ENCODE data around the gene TNFRSF4.

TNFRSF4 gene

GRCh38 chr1:1231400-1232207 lies 17.7 kb upstream of the TNFRSF4 start, which contains the start of gene SDF4:
Gene SDF4 (minus strand): TSS chr1:1232001. CDS start chr1:1228772, 3,229 bp downstream.
- Mint-ChIP-seq H3K27ac (peak within 1 kb of the TSS; percentile 84), H3K36me3 (ENCODE audit: low read depth) (peaks cover 28% of the 10 kb centered on the region), H3K27me3 (no peaks in the 10 kb centered on the region), H3K4me1 (peaks cover 35% of the 10 kb centered on the region), H3K4me3 (peak within 1 kb of the TSS; percentile 89), H3K9me3 (no peaks in the 10 kb centered on the region)
- ATAC-seq (peak; percentile 92), DNase-seq (peak; percentile 98)

- H3K4me1 Mint-ChIP-seq, result peaks cover 37% of the 10 kb centered on the region
- DNase-seq (peak; percentile 31), ATAC-seq (no peak)
- H3K27me3 Mint-ChIP-seq, result no peaks in the 10 kb centered on the region
- peak overlapping the region; percentile 84 for H3K27ac Mint-ChIP-seq
- H3K9me3 Mint-ChIP-seq, result no peaks in the 10 kb centered on the region
- peaks cover 28% of the 10 kb centered on the region for H3K36me3 Mint-ChIP-seq (ENCODE audit: low read depth)
- H3K4me3 Mint-ChIP-seq, result peak overlapping the region; percentile 89
Measured at GRCh38 chr1:1230656-1231399, 16.9 kb upstream of the TNFRSF4 start.

- Mint-ChIP-seq H3K27ac (peak overlapping the region; percentile 78), H3K4me1 (peaks cover 38% of the 10 kb centered on the region), H3K27me3 (no peaks in the 10 kb centered on the region), H3K36me3 (ENCODE audit: low read depth) (peaks cover 31% of the 10 kb centered on the region), H3K4me3 (peak overlapping the region; percentile 89), H3K9me3 (no peaks in the 10 kb centered on the region)
- ATAC-seq, result no peak
- DNase-seq, result no peak
Measured at GRCh38 chr1:1229770-1230169, 15.8 kb upstream of the TNFRSF4 start.

- peaks cover 26% of the 10 kb centered on the region for H3K36me3 Mint-ChIP-seq (ENCODE audit: low read depth)
- H3K27ac Mint-ChIP-seq, result no peak overlapping the region
- no peak for ATAC-seq
- no peaks in the 10 kb centered on the region for H3K9me3 Mint-ChIP-seq
- DNase-seq, result no peak
- no peaks in the 10 kb centered on the region for H3K27me3 Mint-ChIP-seq
- H3K4me3 Mint-ChIP-seq, result no peak overlapping the region
- H3K4me1 Mint-ChIP-seq, result peaks cover 28% of the 10 kb centered on the region
Measured at GRCh38 chr1:1228596-1229321, 14.8 kb upstream of the TNFRSF4 start.

GRCh38 chr1:1228187-1228586 lies 14.2 kb upstream of the TNFRSF4 start:
- Mint-ChIP-seq H3K4me3 (no peak overlapping the region), H3K27ac (no peak overlapping the region)

GRCh38 chr1:1227386-1227785 lies 13.4 kb upstream of the TNFRSF4 start:
- H3K36me3 Mint-ChIP-seq (ENCODE audit: low read depth), result peaks cover 31% of the 10 kb centered on the region

More at GRCh38 chr1:1228187-1228586, 14.2 kb upstream of the TNFRSF4 start:
- Mint-ChIP-seq H3K27me3 (no peaks in the 10 kb centered on the region), H3K9me3 (no peaks in the 10 kb centered on the region), H3K4me1 (peaks cover 24% of the 10 kb centered on the region), H3K36me3 (ENCODE audit: low read depth) (peaks cover 25% of the 10 kb centered on the region)
- ATAC-seq (no peak), DNase-seq (no peak)

GRCh38 chr1:1226566-1227362 lies 12.8 kb upstream of the TNFRSF4 start:
- DNase-seq, result no peak
- no peak overlapping the region for H3K27ac Mint-ChIP-seq
- H3K27me3 Mint-ChIP-seq, result no peaks in the 10 kb centered on the region
- H3K36me3 Mint-ChIP-seq (ENCODE audit: low read depth), result peaks cover 32% of the 10 kb centered on the region
- no peaks in the 10 kb centered on the region for H3K9me3 Mint-ChIP-seq
- H3K4me1 Mint-ChIP-seq, result peaks cover 24% of the 10 kb centered on the region
- no peak for ATAC-seq
- no peak overlapping the region for H3K4me3 Mint-ChIP-seq

More at GRCh38 chr1:1227386-1227785, 13.4 kb upstream of the TNFRSF4 start:
- Mint-ChIP-seq H3K9me3 (no peaks in the 10 kb centered on the region), H3K27me3 (no peaks in the 10 kb centered on the region), H3K27ac (no peak overlapping the region), H3K4me1 (peaks cover 24% of the 10 kb centered on the region), H3K4me3 (no peak overlapping the region)
- no peak for DNase-seq
- ATAC-seq, result no peak

- Mint-ChIP-seq H3K27me3 (no peaks in the 10 kb centered on the region), H3K4me3 (no peak overlapping the region), H3K27ac (no peak overlapping the region), H3K9me3 (no peaks in the 10 kb centered on the region), H3K36me3 (ENCODE audit: low read depth) (peaks cover 31% of the 10 kb centered on the region), H3K4me1 (peaks cover 23% of the 10 kb centered on the region)
- ATAC-seq (no peak), DNase-seq (no peak)
Measured at GRCh38 chr1:1225913-1226312, 12.0 kb upstream of the TNFRSF4 start.

- H3K36me3 Mint-ChIP-seq (ENCODE audit: low read depth), result peaks cover 27% of the 10 kb centered on the region
- no peaks in the 10 kb centered on the region for H3K9me3 Mint-ChIP-seq
- H3K4me1 Mint-ChIP-seq, result peaks cover 17% of the 10 kb centered on the region
- H3K27me3 Mint-ChIP-seq, result no peaks in the 10 kb centered on the region
- DNase-seq (no peak), ATAC-seq (no peak)
- H3K27ac Mint-ChIP-seq, result no peak overlapping the region
- H3K4me3 Mint-ChIP-seq, result no peak overlapping the region
Measured at GRCh38 chr1:1225238-1225845, 11.4 kb upstream of the TNFRSF4 start.

- H3K4me3 Mint-ChIP-seq, result no peak overlapping the region
- peaks cover 9% of the 10 kb centered on the region for H3K4me1 Mint-ChIP-seq
- H3K27ac Mint-ChIP-seq, result no peak overlapping the region
- H3K36me3 Mint-ChIP-seq (ENCODE audit: low read depth), result peaks cover 21% of the 10 kb centered on the region
- no peak for DNase-seq
- no peak for ATAC-seq
- no peaks in the 10 kb centered on the region for H3K27me3 Mint-ChIP-seq
- H3K9me3 Mint-ChIP-seq, result no peaks in the 10 kb centered on the region
Measured at GRCh38 chr1:1223891-1224290, 9.9 kb upstream of the TNFRSF4 start.

GRCh38 chr1:1223321-1223720 lies 9.4 kb upstream of the TNFRSF4 start:
- peaks cover 9% of the 10 kb centered on the region for H3K4me1 Mint-ChIP-seq
- ATAC-seq, result no peak
- H3K36me3 Mint-ChIP-seq (ENCODE audit: low read depth), result peaks cover 21% of the 10 kb centered on the region

GRCh38 chr1:1222575-1223225 lies 8.7 kb upstream of the TNFRSF4 start:
- ATAC-seq, result no peak
- H3K4me3 Mint-ChIP-seq, result no peak overlapping the region
- no peaks in the 10 kb centered on the region for H3K9me3 Mint-ChIP-seq
- H3K27ac Mint-ChIP-seq, result no peak overlapping the region
- peaks cover 25% of the 10 kb centered on the region for H3K36me3 Mint-ChIP-seq (ENCODE audit: low read depth)
- H3K4me1 Mint-ChIP-seq, result peaks cover 15% of the 10 kb centered on the region
- no peak for DNase-seq
- H3K27me3 Mint-ChIP-seq, result no peaks in the 10 kb centered on the region

More at GRCh38 chr1:1223321-1223720, 9.4 kb upstream of the TNFRSF4 start:
- H3K27ac Mint-ChIP-seq, result no peak overlapping the region
- H3K4me3 Mint-ChIP-seq, result no peak overlapping the region
- DNase-seq, result no peak
- no peaks in the 10 kb centered on the region for H3K27me3 Mint-ChIP-seq
- H3K9me3 Mint-ChIP-seq, result no peaks in the 10 kb centered on the region

- Mint-ChIP-seq H3K27ac (no peak overlapping the region), H3K4me3 (no peak overlapping the region), H3K4me1 (peaks cover 19% of the 10 kb centered on the region), H3K36me3 (ENCODE audit: low read depth) (peaks cover 25% of the 10 kb centered on the region), H3K27me3 (no peaks in the 10 kb centered on the region), H3K9me3 (no peaks in the 10 kb centered on the region)
- ATAC-seq (no peak), DNase-seq (no peak)
Measured at GRCh38 chr1:1221887-1222574, 8.1 kb upstream of the TNFRSF4 start.
